GM21515 (cell line): Measurements from ENCODE around the gene MCTP1.

Experiments used
- ATAC-seq: cut with Tn5 transposase; IDR thresholded peaks from one replicate; pipeline ENCODE4 v1.9.1; 2021; ENCODE audit not compliant: unreplicated experiment

Gene MCTP1

DNA sequence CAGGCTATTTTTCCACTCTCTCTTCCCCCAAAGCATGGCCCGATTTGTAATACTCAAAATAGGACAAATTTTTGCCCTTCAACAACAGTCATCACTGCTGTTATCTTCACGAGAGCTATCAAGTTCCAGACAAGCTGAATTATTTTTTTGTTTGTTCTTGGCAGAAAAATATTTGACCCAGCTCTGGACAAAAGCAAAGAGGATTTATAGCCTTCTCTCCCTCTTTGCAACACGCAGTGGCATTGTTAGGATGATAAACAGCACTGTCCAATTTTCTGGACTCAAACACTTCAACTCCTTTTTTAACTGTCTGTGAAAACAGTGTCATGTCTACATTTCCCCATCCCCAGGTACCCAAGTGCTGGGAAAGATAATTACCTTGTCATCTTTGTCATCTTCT is 506.2 kb downstream of the MCTP1 start:
- ATAC-seq: no peak

DNA sequence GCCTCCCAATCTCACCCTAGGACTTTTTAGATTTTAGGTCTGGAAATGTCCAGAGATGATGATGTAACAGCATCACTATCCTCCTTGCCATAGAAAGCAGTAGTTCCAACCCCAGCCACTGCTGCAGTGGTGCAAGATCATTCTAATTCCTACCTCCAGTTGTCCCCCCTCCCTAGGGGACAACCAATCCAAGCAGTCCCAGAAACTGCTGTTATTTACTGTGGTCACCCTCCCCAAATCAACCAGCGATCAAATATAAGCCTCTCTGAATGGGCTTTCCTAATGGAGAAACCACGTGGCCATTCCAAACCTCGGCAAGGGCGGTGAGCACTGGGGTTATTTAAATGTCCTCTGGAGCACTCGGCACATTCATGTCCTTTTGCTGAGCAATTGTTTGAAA is 506.6 kb downstream of the MCTP1 start:
- ATAC-seq: no peak

DNA sequence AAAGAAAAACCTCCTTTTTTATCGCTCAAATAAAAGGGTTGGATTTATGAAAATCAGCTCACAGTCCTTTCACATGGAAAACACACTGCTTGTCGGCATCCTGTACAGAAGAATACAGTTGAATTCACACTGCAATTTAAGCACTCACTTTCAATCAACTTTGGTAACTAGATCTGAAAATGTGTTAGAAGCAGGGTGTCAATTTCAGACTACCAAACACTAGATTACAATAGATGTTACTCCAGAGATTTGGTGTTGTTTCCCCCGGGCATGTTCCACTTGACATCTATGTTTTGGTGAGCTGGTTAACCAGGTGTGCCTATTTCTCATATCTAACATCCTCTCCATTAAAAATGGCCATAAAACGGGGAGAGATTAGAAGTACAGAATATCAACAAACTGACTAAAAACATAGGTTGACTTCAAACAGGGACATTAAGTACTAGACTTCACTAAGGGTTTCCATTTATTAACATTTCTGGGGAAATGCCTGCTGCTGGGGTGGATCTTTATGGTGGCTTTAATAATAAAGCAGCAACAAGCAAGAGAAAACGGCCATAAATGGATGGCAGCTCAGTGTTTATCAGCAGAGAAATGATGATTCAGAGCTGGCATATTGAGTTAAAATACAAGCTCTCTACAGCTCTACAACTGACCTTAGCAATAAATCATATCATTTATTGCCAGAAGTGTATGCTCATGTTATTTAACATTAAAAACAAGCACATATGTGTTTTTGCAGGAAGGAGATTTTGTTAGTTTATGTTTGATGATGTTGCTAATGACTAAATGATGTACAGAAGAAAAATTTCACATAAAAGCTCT is 507.6 kb downstream of the MCTP1 start:
- ATAC-seq: no peak

DNA sequence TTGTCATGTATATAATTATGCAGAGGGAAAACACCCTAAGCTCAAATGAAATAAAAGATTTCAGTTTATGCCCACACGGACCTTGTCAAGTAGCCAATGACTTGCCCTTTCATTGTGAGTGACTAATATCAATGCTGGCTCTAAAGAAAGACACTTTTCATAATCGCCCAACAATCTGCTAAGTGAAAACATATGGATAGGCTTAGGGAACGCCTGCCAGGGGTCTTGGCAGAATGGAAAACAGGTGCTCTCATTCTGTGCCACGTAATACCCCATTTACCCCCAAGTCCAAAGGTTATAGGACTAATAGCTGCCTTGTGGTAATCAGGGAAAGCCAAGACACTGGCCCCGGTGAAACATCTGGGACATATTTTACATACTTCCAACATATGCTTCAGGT is 508.7 kb downstream of the MCTP1 start:
- no peak for ATAC-seq

DNA sequence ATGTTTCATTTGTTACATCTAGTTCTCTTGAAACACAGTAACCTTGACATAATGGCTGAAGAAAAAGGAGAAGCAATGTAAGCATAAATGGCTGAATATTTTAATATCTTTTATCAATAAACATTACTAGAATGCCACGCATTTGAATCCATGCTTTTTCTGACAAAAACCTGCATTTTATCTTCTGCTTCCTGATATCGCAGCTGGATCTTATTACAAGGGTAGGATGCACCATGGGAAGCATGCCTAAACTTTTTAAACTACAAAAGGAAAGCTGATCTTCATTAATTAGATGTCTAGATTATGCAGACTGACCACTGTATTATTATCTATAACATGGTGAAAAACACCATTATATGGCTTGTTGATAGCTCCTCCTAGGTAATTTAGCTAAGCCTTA is 509.8 kb downstream of the MCTP1 start:
- no peak for ATAC-seq

DNA sequence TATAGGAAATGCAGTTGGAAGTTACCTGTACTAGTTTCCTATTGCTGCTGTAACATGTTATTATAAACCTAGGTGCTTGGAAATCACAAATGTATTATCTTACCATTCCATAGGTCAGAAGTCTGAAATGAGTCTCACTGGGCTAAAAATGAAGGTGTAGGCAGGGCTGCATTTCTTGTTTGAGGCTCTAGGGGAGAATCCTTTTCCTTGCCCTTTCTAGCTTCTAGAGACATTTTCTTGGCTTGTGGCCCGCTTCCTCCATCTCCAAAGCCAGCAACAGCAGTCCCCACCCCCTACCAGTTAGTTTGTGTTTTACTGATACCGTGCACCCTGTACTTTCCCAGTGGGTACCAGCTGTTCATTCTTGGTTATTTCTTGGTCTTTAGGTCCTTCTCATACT is 513.2 kb downstream of the MCTP1 start:
- ATAC-seq: no peak

DNA sequence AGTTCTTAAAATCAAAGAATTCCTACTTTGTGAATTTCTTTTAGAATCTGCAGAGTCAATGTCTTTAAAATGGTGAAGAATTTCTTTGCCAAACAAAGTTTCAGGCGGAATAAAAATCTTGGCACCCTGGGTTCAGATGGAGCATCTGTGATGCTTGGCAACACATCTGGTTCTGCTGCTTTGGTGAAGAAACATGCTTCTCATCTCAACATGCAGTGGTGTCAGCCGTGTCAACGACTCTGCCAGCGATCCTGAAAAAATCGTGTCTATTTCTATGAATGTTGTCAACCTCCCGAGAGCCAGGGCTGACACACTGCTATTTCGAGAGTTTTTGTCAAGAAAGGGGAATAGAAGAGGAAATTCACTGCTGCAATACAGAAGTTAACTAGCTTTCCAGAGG is 514.9 kb downstream of the MCTP1 start:
- no peak for ATAC-seq

DNA sequence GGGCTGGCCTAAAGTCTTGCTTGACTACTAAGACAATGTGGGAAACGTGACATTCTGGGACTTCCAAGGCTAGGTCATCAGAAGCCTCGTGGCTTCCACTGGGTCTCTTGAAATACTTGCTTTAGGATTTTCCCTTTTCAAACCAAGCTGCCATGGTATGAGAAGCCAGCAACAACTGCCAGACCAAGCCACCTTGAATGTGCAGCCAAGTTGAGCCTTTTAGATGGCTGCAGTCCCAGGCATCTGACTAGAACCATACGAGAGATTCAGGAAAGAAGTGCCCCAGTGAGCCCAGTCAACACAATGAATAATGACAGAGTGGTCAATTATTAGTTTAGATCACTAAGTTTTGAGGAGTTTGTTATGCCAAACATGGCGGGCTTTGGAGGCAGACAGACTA is 523.1 kb downstream of the MCTP1 start:
- ATAC-seq: no peak

DNA sequence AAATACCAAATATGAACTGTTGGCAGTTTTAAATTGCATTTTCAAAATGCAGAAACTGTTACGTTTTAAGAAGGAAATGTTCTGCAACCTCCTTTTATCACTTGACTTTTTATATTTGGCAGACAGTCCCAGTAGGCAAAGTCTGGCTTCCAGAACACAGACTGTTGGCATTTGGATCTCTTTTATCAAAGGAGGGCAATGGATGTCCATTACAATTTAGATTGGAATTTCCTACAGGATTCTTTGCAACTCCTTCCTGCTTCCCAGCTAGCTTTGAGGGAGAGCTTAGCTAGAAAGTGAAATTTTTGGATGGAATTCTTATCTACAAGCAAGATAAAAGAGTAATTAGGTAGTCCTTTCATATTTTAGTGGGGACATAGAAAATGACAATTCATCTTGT is 523.8 kb downstream of the MCTP1 start:
- ATAC-seq: no peak

DNA sequence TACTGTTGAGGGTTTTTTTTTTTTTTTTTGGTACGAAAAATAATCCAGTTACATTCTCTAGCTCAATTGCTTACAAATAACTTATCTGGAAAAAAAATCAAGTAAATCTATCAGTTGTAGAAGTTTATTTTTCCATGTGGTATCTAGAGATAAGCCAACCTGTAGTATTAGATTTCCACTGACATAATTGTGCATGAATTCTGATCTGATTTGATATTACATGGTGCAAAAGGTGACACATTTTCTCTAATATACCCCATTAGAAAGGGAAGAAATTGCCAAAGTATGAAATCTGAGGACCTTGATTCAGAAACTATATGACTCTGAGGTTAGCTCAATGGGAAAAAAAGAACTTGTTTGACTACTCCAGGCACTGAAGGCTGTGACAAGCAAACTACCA is 524.9 kb downstream of the MCTP1 start:
- ATAC-seq: no peak

DNA sequence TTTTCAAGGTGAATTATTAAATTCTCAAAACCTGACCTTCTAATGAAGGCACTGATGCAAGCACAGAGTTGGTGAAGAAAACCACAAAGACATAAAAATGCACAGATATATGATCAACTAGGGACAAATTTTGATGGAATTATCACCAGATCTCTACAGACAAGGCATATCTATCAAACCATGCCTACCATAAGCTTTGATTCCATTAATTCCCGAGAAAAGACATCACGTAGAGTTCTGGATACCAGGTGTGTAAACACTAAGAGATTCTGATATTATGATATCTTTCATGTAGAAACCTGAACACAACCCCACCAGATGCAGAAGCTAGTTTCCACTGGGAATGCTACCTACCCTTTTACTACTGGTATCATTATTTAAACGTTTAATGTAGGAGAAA is 525.9 kb downstream of the MCTP1 start:
- ATAC-seq: no peak

DNA sequence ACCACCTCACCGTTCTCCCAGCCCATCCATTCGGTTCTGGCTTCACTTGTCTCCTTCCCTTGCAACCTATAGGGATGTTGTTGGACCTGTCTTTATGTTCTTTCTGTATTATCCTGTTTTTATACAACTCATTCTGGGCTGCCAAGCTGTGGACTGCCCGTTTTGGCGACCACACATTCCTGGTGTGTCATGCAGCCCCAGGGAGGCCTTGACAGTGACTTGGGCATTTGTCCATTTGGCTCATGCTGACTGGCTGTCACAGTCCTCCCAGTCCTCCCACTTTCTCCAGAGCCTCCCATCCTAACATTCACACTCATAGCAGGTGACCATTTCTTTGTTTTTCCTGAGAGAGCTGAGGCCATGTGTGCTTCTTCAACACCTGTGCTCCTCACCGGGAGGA is 530.1 kb downstream of the MCTP1 start:
- no peak for ATAC-seq

DNA sequence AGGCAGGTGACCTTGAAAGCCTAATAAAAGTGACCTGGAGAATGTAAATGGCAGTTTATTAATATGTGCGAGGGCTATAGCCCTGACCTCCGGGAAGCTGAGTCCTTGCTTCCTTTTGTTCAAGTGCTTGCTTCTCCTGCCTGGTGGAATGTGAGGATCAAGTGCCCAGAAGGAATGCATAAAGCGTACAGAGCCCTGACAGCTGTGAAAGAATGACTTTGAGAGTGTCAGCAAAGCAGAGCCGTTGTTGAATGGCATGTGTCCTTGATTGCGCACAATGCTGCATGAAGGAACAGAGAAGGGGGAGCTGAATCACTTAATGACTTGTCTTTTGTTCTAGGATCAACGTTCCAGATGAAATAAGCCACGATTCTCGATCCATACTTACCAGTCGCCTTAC is 533.4 kb downstream of the MCTP1 start:
- ATAC-seq: no peak

DNA sequence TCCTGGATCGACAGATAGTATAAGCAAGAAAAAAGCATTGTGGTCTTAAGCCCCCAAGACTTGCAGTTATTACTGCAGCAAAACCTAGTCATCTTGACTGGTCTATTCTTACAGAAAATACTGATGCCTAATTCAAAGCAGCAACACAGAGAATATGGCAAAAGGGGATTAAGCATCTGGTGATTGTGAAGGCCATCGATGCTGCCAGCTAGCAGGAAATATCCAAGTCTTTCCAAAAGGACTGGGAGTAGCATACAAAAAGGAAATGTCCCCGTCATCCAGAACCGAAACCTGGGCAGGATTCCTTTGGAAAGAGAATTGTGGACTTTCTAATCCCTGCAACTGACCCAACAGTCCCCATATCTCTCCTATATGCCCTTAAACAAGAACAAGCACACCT is 534.2 kb downstream of the MCTP1 start:
- no peak for ATAC-seq

DNA sequence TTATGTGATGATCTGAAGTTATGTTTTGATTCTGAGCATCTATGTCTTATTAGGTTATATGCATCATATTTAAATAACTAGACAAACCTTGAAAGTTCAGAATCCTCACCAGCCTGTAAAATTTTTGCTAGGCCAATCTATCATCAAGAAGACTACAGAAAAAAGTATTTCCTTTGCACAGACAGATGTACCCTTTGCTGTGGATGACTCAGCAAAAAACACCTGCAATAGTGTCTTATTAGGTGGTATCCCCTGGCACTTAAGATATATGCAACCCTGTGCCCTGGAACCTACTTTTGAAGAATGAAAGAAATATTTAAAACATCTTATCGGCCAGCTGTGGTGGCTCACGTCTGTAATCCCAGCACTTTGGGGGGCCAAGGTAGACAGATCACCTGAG is 535.9 kb downstream of the MCTP1 start:
- ATAC-seq: no peak

DNA sequence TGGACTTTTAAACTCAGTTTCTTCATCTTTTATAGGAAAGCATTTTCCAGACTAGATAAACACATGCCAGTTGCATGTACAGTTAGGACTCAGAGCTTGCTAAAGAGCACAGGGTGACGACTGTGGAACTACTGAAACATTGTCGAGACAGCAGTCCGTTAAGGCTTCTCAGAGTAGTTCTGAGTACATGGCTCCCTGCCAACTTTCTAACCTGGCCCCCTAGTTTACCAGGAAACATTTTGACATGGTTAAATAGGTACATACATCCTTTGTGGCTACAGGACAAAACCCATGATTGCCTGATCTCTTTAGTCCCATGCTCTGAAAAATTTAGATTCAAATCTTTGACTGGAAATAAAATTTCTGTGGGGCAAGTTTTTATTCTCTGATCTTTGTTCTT is 536.7 kb downstream of the MCTP1 start:
- ATAC-seq: no peak

DNA sequence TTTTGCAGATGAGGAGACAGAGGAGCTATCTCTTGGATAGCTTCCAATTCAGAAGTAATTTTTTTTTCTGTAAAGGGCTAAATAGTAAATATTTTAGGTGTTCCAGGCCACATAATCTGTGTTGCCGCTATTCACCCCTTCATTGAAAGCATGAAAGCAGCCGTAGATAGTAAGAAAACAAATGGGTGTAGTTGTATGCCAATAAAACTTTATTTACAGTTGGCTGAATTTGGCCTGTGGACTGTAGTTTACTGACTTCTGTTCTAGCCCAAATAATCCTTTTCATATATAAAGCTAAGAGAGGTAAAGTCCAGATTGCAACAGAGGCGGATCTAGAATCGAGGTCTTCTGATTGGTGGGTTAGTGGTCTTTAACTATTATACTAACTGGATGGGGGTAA is 537.5 kb downstream of the MCTP1 start:
- ATAC-seq: no peak

DNA sequence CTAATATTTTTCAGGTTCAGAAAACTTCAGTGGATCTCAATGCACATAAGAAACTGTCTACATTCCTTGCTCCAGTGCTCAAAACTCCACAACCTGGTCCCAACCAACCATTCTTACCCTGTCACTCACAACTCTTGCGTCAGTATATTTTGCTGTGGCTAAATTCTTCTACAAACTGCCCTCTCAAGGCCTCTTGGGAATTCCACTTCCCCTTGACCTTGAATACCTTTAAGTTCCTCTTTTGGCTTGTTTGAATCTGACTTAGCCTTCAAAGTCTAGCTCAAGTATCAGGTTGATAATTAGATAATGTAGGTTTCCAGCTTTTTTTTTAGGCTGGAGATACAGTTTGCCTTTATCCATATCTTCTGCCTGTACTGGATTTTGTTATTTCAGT is 538.2 kb downstream of the MCTP1 start:
- peak; percentile 60 for ATAC-seq

DNA sequence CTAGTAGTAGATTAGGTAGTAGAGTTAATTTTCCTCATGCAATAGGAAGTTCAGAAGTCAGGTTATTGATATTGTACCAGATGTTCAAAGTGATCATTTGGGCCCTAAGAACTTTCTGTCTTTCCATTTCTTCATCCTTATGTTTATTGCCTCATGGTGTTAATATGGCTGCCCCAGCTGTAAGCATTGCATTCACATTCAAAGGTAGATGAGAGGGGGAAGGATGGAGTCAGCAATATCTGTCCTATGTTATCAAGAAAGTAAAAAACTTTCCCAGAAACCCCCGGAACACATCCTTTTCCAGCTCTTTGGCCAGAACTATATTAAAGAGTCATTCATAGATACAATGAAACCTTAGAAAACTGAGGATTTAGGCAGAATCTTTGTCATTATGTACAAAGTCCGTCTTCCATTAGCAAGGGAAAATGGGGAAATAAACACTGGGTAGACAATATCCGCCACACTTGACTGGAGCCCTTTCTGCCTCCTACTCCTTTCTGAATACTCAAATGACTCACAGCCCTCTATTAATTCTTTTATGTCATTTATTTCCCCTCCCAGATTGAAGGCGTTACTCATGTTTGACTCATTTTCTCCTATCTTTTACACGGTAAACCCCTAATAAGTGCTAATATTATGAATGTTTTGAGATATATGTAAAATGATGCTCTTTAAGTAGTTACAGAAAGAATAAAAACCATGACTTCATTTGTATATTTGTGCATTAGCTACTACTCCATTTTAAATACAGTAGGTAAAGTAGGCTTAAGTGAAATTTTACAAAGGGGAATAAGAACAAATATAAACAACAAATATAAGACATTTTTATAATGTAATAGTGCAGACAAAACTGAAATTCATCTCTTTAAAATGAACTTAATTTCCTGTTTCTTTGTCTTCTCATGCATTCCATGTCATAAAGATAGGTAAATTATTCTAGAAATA is 538.8 kb downstream of the MCTP1 start:
- ATAC-seq: peak; percentile 76

DNA sequence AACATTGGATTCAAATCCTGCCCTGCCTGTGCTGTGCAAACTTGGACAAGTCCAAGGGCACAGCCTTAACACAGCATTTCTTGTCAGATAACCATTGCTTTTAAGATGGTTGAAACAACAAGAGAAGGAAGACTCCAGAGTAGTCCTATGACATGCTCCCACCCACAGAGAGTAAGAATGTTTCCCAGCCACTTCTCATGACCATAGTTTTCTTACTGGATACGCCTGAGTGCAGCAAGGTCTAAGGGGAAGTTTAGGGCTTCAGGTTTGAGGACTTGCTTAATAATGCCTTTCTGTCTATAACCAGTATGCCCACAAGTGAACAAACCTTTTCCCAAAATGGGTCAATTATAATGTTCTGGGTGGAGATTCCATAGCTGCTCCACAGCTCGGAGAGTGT is 540.0 kb downstream of the MCTP1 start:
- ATAC-seq: no peak

DNA sequence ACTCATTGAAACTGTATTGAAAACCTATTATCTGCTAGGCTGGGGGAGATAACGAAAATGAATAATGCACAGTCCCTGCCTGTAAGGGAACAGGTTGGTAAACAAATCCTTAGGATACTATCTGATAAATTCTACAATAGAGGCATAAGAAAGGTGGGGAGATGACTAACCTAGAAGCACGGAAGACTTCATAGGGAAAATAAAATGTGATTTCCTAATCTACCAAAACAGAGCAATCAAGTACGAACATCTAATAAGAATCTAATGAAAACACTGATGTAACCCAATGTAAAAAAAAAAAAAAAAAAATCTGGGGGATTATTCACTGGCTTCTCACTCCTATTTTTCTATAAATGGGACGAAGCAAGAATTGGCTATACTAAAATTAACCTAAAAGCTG is 542.0 kb downstream of the MCTP1 start:
- ATAC-seq: no peak

DNA sequence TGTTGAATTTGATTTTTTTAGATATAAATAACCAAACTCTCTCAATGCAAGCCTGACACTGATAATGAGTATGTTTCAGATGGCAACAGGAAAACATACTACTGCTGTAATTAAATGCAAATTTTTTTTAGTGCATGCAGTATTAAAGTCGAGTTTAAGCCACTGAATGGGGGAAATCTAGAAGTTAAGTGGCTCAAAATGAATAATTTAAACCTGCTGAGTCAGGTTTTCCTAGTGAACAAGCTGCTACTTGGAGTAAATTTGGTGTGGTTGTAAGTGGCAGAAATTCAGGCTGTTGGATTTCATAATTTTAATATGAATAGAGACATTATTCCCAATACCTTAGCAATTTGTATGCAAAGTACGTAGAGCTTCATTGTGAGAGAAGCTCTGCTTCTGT is 544.6 kb downstream of the MCTP1 start:
- ATAC-seq: no peak
